ENCODE results near the gene COX5B.
A peak's percentile ranks its signal among the peaks of the same experiment; 100 is the strongest.

Gene COX5B

DNA sequence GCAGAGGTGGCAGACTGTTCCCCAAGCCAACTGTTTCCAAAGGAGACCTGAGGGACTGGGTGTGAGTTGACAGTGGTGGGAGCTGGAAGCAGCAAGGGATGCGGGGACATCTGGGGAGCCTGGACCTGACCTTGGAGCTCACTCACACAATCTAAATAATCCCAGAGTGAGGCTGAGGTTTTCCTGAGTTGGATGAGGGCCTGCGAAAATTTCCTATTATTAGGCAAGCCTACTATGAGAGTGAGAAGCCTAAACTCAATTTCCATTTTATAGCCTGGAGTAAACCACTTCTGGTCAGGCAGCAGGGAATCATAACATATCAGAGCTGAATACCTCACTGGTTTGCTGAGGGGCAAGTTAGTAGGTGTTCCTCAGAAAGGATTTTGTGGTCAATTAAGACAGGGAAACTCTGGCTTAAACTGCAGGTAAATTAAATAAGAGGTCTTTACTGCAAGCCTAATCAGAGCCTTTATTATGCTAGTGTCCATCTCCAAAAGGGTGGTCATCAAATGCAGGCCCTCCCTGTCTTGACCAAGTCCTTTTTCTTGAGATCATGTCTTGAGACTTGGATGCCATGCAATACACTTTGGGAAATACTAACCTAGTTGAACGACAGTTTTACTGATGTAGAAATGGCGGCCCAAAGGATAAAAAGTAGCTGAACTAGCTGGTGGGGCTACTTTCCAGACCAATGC is 1.7 kb upstream of the COX5B start:
- H3K4me3 ChIP-seq (ENCODE audit: low read length), result no peak overlapping the region
- TF ChIP-seq CTCF (IDR thresholded peaks at IDR 0.05; ENCODE audit: insufficient read depth, low read depth, low read length, missing control alignments), result no peak
- DNase-seq (ENCODE audit: low read depth), result no peak

GRCh38 chr2:97645112-97645694 is 659 bp upstream of the COX5B start:
- no peak for DNase-seq (ENCODE audit: low read depth)
- TF ChIP-seq CTCF (IDR thresholded peaks at IDR 0.05; ENCODE audit: insufficient read depth, low read depth, low read length, missing control alignments), result no peak

GRCh38 chr2:97646977-97647376 is 1.1 kb downstream of the COX5B start:
- H3K4me3 ChIP-seq (ENCODE audit: low read length), result peak overlapping the region; percentile 96

More at GRCh38 chr2:97645112-97645694, 659 bp upstream of the COX5B start:
- H3K4me3 ChIP-seq (ENCODE audit: low read length), result peak overlapping the region; percentile 96

GRCh38 chr2:97651114-97651513 is 5.3 kb downstream of the COX5B start:
- no peak for TF ChIP-seq CTCF (IDR thresholded peaks at IDR 0.05; ENCODE audit: insufficient read depth, low read depth, low read length, missing control alignments)
- DNase-seq (ENCODE audit: low read depth), result no peak
- H3K4me3 ChIP-seq (ENCODE audit: low read length), result no peak overlapping the region

More at GRCh38 chr2:97646977-97647376, 1.1 kb downstream of the COX5B start:
- TF ChIP-seq CTCF (IDR thresholded peaks at IDR 0.05; ENCODE audit: insufficient read depth, low read depth, low read length, missing control alignments), result no peak
- no peak for DNase-seq (ENCODE audit: low read depth)

GRCh38 chr2:97653473-97653872 is 7.6 kb downstream of the COX5B start:
- no peak for DNase-seq (ENCODE audit: low read depth)
- TF ChIP-seq CTCF (IDR thresholded peaks at IDR 0.05; ENCODE audit: insufficient read depth, low read depth, low read length, missing control alignments), result no peak
- no peak overlapping the region for H3K4me3 ChIP-seq (ENCODE audit: low read length)

DNA sequence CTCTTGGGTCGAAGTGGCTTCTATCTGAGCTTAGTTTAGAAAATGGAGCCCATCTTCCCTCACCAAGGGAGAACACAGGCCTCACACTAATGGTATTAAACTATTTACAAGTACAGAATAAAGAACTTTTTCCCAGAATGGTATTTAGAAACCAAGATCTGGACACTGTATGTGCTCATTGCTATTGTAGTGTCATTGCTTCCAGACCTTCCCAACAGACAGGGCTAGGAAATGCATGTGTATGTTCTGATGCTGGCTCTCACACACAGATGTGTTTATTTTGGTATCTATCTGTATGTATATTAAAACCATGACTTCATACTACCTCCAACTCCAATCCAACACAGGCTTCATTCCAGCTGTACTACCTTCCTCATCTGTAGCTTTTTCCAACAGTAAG is 8.0 kb downstream of the COX5B start:
- TF ChIP-seq CTCF (IDR thresholded peaks at IDR 0.05; ENCODE audit: insufficient read depth, low read depth, low read length, missing control alignments), result no peak
- DNase-seq (ENCODE audit: low read depth), result no peak
- H3K4me3 ChIP-seq (ENCODE audit: low read length), result no peak overlapping the region

- TF ChIP-seq CTCF (IDR thresholded peaks at IDR 0.05; ENCODE audit: insufficient read depth, low read depth, low read length, missing control alignments), result no peak
- DNase-seq (ENCODE audit: low read depth), result no peak
- no peak overlapping the region for H3K4me3 ChIP-seq (ENCODE audit: low read length)
These were observed 8.4 kb downstream of the COX5B start for GRCh38 chr2:97654309-97654708.
